Adrenal gland (tissue), 12 donors: ENCODE data around the gene SCN1B. TPM values are rescaled to one million over a fixed set of nuclear protein-coding genes. Genes with fewer than 3 reads are reported as not detected.
A peak's percentile ranks its signal among the peaks of the same experiment; 100 is the strongest.

Source experiments
- DNase-seq, 7 donors: peaks; one replicate each; pipeline ENCODE4 v3.0.0-alpha.2; 2019 to 2020
- H3K27ac ChIP-seq, 5 donors: fragments of 200-600 bp; sonication (generic) in 4 of 5; 1 replicate in 3 of 5; 2 replicates in 2 of 5; pipeline versions ENCODE4 v1.5.1 to v1.8.0; 2016 to 2020; ENCODE audit warnings: mild to moderate bottlenecking in 1 of 5
- H3K27me3 ChIP-seq: fragments of 200-600 bp; 2 replicates; pipeline ENCODE4 v1.8.0; 2021
- H3K36me3 ChIP-seq, 2 donors: fragments of 200-600 bp; replicated peaks in 1 of 2; 1 replicate in 1 of 2; 2 replicates in 1 of 2; pipeline versions ENCODE4 v1.5.1 to v1.8.0; 2018 to 2022
- H3K4me1 ChIP-seq, 2 donors: fragments of 200-600 bp; replicated peaks in 1 of 2; 1 replicate in 1 of 2; 2 replicates in 1 of 2; pipeline versions ENCODE4 v1.5.1 to v1.8.0; 2018 to 2021
- H3K4me3 ChIP-seq, 4 donors: fragments of 200-600 bp; sonication (generic) in 3 of 4; one replicate each; pipeline ENCODE4 v1.5.1; 2016 to 2018
- H3K9me3 ChIP-seq, 3 donors: fragments of 200-600 bp; sonication (generic) in 1 of 3; replicated peaks in 1 of 3; 1 replicate in 2 of 3; 2 replicates in 1 of 3; pipeline versions ENCODE4 v1.5.1 to v1.8.0; 2016 to 2021
- POLR2A ChIP-seq, 2 donors: fragments of 450-650 bp; IDR thresholded peaks; one replicate each; pipeline ENCODE4 v1.6.1; 2017; ENCODE audit warnings: antibody characterized with exemption in 2 of 2, mild to moderate bottlenecking in 2 of 2, moderate library complexity in 1 of 2
- WGBS, 4 donors: extraction: QIAGEN DNeasy Blood & Tissue Kit in 2 of 4; methylation state at CpG; one replicate each; pipeline versions ENCODE4 v1.1.5 to v1.1.7; 2013 to 2017; 5-methylcytosine and 5-hydroxymethylcytosine counted together
- intact Hi-C, 2 donors: fragments of 100-400 bp; cut with DNase I; formaldehyde crosslinking; loops; one replicate each; pipeline versions ENCODE4 v1.14.1 to v1.15.0; 2022 to 2023
- polyA plus RNA-seq, 3 donors: library from polyadenylated mRNA; stranded (reverse); fragments of 200-250 nt in 2 of 3; fragments of 350-450 nt in 1 of 3; fragmentation: Illumina TruSeq in 1 of 3; extraction: RNeasy Lipid Tissue Mini Kit (QIAGEN cat#74804) in 1 of 3; gene quantifications; one replicate each; pipeline ENCODE4 v1.2.3, GENCODE V29; 2013 to 2014
- total RNA-seq, 9 donors: library from RNA; depleted of rRNA in 4 of 9; stranded (reverse); fragments of >200 nt in 4 of 9; fragments of 120-200 nt in 1 of 9; fragmentation: NEBNext Ultra II Directional in 1 of 9; extraction: Animal tissue kit (Norgen Biotek cat#: 25700) in 1 of 9; gene quantifications; one replicate each; pipeline versions ENCODE4 v1.1.0 to v1.2.4, GENCODE V29; 2013 to 2023
- TF ChIP-seq, protein P1 (sequence below), 6 experiments: fragments of 450-650 bp in 4 of 6; fragments of 200-600 bp in 2 of 6; sonication (generic) in 1 of 6; IDR thresholded peaks; 1 replicate in 5 of 6; 2 replicates in 1 of 6; pipeline versions ENCODE4 v1.5.1 to v1.8.0; 2016 to 2021; ENCODE audit warnings: antibody characterized with exemption in 6 of 6, mild to moderate bottlenecking in 2 of 6, moderate library complexity in 1 of 6
- donor health status: healthy with polysubstance abuse.
- donor health status: Bipolar disorder and iron deficiency.
- donor health status: DM: yes; HTN: yes; CAD: no.
- donor health status: DM: no; HTN: no; CAD: no.
- donor health status: DM: no; HTN: no; CAD: no.
- donor health status: DM: yes; HTN: yes; CAD: no.

Gene SCN1B
- total and polyA plus RNA-seq, 12 donors = 0.83 to 34.5 (median 13.8) TPM

- H3K27ac ChIP-seq = peak within 1 kb of the TSS; percentile 88 to 99 (median 94)
- intact Hi-C loops = no loop called here
- 0 to 3% (median 1%) methylated on average over 22 to 36 of the region's 45 CpGs for WGBS, 4 donors
- H3K36me3 ChIP-seq = no peaks in the 10 kb centered on the region
- DNase-seq = peak; percentile 88 to 92 (median 91)
- H3K4me1 ChIP-seq = peaks cover 28 to 47% of the 10 kb centered on the region in 2 donors
- peak within 1 kb of the TSS in 3 of 4 donors; percentile 69 to 97 (median 86) for H3K4me3 ChIP-seq
- H3K27me3 ChIP-seq = no peaks in the 10 kb centered on the region
- peak; percentile 67 to 89 for TF ChIP-seq POLR2A (IDR thresholded peaks at IDR 0.05)
- TF ChIP-seq, protein P1, sequence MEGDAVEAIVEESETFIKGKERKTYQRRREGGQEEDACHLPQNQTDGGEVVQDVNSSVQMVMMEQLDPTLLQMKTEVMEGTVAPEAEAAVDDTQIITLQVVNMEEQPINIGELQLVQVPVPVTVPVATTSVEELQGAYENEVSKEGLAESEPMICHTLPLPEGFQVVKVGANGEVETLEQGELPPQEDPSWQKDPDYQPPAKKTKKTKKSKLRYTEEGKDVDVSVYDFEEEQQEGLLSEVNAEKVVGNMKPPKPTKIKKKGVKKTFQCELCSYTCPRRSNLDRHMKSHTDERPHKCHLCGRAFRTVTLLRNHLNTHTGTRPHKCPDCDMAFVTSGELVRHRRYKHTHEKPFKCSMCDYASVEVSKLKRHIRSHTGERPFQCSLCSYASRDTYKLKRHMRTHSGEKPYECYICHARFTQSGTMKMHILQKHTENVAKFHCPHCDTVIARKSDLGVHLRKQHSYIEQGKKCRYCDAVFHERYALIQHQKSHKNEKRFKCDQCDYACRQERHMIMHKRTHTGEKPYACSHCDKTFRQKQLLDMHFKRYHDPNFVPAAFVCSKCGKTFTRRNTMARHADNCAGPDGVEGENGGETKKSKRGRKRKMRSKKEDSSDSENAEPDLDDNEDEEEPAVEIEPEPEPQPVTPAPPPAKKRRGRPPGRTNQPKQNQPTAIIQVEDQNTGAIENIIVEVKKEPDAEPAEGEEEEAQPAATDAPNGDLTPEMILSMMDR (IDR thresholded peaks at IDR 0.05) = no peak
- no peaks in the 10 kb centered on the region for H3K9me3 ChIP-seq
Observed at GRCh38 chr19:34999498-35000337, 30.6 kb upstream of the SCN1B start, which contains the start of gene GRAMD1A. TSS of gene GRAMD1A (plus strand) at chr19:35000323. CDS start at chr19:35000479, 156 bp downstream.

DNA sequence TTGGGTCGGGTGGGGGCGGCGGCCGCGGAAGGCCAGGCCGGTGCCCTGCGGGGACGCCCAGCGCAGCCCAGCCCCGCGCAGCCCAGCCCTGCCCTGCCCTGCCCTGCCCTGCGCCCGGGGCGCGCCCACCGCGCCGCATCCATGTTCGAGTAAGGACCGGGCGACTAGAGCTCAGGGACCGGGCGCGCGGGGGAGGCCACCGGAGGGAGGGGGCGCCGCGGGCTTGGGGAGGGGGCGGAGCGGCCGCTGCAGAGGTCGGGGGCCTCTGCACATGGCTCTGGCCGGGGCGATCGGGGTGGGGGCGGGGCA lies 30.0 kb upstream of the SCN1B start:
- Histone ChIP-seq H3K27me3 (no peaks in the 10 kb centered on the region), H3K4me3 (peak overlapping the region in 3 of 4 donors; percentile 69 to 97 (median 86)), H3K9me3 (no peaks in the 10 kb centered on the region), H3K4me1 (peaks cover 33 to 46% of the 10 kb centered on the region in 2 donors), H3K27ac (peak overlapping the region; percentile 5 to 99 (median 94)), H3K36me3 (no peaks in the 10 kb centered on the region)
- 0 to 1% methylated on average over 31 to 37 of the region's 37 CpGs; no CpG with 5 or more reads in 2 of the 4 donors for WGBS, 4 donors
- TF ChIP-seq POLR2A (IDR thresholded peaks at IDR 0.05) = peak in 1 of 2 donors; percentile 43
- TF ChIP-seq, protein P1 (IDR thresholded peaks at IDR 0.05) = no peak
- intact Hi-C loops = no loop called here
- DNase-seq = no peak

GRCh38 chr19:35000647-35001501 lies 29.4 kb upstream of the SCN1B start:
- Histone ChIP-seq H3K4me3 (peak overlapping the region in 3 of 4 donors; percentile 69 to 97 (median 86)), H3K27me3 (no peaks in the 10 kb centered on the region), H3K27ac (peak overlapping the region; percentile 5 to 99 (median 94)), H3K36me3 (no peaks in the 10 kb centered on the region), H3K4me1 (peaks cover 39 to 51% of the 10 kb centered on the region in 2 donors), H3K9me3 (no peaks in the 10 kb centered on the region)
- DNase-seq = peak in 4 of 7 donors; percentile 46 to 52 (median 49)
- intact Hi-C loops = no loop called here
- 2 to 5% (median 4%) methylated on average over 13 to 46 of the region's 46 CpGs for WGBS, 4 donors
- TF ChIP-seq, protein P1 (IDR thresholded peaks at IDR 0.05) = no peak
- peak in 1 of 2 donors; percentile 7 for TF ChIP-seq POLR2A (IDR thresholded peaks at IDR 0.05)

DNA sequence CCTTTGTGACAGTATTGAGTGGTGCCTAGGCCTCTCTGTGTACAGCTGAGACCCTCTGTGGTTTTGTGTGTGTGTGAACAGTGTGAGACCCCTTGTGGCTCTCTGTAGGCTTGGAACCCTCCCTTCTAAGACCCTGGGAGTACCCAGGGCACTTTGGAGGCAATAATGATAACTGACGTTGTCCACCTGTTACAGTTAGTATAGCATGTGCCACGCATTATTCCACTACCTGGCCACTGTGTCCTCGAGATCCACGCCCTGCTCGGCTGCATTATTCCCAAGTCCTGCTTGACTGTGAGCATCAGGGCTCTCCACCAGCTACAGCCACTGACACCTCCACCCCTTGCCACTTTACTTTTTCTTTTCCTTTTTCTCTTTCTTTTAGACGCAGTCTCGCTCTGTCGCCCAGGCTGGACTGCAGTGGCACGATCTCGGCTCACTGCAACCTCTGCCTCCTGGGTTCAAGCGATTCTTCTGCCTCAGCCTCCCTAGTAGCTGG lies 28.2 kb upstream of the SCN1B start:
- intact Hi-C loops = no loop called here
- Histone ChIP-seq H3K4me1 (peaks cover 48 to 63% of the 10 kb centered on the region in 2 donors), H3K4me3 (peak overlapping the region in 1 of 4 donors; percentile 97), H3K27me3 (no peaks in the 10 kb centered on the region), H3K9me3 (no peaks in the 10 kb centered on the region), H3K36me3 (no peaks in the 10 kb centered on the region), H3K27ac (peak overlapping the region in 2 of 5 donors; percentile 33 to 97)
- TF ChIP-seq POLR2A (IDR thresholded peaks at IDR 0.05) = no peak
- TF ChIP-seq, protein P1 (IDR thresholded peaks at IDR 0.05) = no peak
- 88 to 91% (median 89%) methylated on average over 11 of the region's 11 CpGs for WGBS, 4 donors
- DNase-seq = no peak
